ENCODE results near the gene PCNX1.
"Not testable (repeated sequence)": the region's sequence is repeated elsewhere in the genome, so short reads cannot be mapped to it uniquely, and the experiment has no call there.

Gene PCNX1

DNA sequence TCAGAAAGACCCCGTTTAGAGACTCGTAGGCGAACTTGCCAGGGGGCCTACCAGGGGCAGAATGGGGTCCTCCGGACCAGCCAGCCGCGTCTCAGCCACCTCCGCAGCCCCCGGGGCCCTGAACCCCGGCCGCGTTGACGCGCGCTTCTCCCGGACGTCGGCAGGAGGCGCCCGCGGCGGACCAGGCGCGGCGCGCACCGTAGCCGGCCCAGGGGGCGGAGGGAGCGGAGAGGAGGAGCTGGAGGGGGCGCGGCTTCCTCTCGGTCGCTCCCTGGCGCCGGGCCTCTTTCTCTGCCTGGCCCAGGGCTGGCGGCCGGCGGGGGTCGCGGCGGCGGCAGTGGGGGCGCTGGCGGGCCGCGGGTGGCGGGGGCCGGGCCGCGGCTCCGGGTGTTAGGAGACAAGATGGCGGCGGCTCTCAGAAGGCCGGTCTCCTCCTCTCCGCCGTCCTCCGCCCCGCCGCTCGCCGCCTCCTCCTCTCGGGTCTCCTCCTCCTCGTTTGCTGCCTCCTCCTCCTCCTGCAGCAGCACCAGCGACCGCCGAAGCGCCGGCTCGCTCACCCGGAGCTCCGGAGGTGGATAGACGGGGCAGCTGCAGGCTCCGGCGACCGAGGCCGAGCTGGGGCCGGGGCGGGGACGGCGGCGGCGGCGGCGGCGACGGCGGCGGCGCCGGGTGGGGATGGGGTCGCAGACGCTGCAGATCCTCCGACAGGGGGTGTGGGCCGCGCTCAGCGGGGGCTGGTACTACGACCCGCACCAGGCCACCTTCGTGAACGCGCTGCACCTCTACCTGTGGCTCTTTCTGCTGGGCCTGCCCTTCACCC lies at the start of gene PCNX1:
Gene PCNX1, plus strand, starts transcription at position 284 of the 820 bp plus-strand sequence. Its CDS starts 392 bp downstream, at position 676.
- Histone ChIP-seq H3K4me1 (ENCODE audit: control insufficient read depth, insufficient read depth, low read length, unreplicated experiment) (peaks cover 43% of the 10 kb centered on the region), H3K27ac (ENCODE audit: low read depth, low read length) (peak within 1 kb of the TSS; percentile 72), H2AFZ (ENCODE audit: low read length, unreplicated experiment) (peak within 1 kb of the TSS; percentile 79), H3K27me3 (ENCODE audit: insufficient read depth, low read length) (no peaks in the 10 kb centered on the region), H3K36me3 (ENCODE audit: insufficient read depth, low read length) (no peaks in the 10 kb centered on the region), H3K79me2 (ENCODE audit: control insufficient read depth, insufficient read depth, low read length, unreplicated experiment) (peaks cover 45% of the 10 kb centered on the region), H3K4me3 (ENCODE audit: low read depth, low read length) (peak within 1 kb of the TSS; percentile 95)

DNA sequence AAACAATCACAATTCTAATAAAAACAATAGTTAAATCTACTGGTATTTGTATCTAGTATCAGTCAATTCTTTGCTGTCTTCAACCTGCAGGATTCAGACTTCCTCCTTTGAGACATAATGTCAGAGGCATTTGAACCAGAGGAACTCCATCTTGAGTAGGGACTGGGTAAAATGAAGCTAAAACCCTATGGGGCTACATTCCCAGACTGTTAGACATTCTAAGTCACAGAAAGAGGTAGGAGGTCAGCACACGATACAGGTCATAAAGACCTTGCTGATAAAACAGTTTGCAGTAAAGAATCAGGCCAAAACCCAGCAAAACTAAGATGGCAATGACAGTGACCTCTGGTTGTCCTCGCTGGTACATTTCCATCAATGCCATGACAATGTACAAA lies 49.8 kb upstream of the PCNX1 start:
- Histone ChIP-seq H3K79me2 (ENCODE audit: control insufficient read depth, insufficient read depth, low read length, unreplicated experiment) (no peaks in the 10 kb centered on the region), H3K36me3 (ENCODE audit: insufficient read depth, low read length) (no peaks in the 10 kb centered on the region), H3K4me3 (ENCODE audit: low read depth, low read length) (no peak overlapping the region), H3K4me1 (ENCODE audit: control insufficient read depth, insufficient read depth, low read length, unreplicated experiment) (peaks cover 7% of the 10 kb centered on the region), H3K27ac (ENCODE audit: low read depth, low read length) (0 out of 2 replicates have a peak overlapping the region, but pooled peaks have one; percentile 1), H3K27me3 (ENCODE audit: insufficient read depth, low read length) (no peaks in the 10 kb centered on the region), H2AFZ (ENCODE audit: low read length, unreplicated experiment) (peak overlapping the region; percentile 10)

DNA sequence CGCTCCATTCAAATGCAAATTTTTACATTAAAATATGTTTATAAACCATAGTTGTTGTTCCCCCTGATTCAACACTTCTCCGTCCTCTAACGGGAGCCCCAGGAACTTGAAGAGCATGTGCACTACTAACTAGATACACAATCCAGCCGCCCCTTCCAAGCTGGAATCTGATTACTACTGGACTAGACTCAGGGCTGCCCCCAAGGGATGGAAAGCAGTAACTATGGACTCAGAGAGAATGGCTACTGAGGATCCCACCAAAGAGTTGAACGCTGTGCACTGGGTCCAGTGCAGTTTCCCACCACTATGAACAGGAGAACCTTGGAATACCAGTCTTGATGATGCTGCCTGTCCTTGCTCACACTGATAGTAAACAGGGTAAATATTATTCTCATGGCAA lies 48.6 kb upstream of the PCNX1 start:
- Histone ChIP-seq H3K27ac (ENCODE audit: low read depth, low read length) (no peak overlapping the region), H3K27me3 (ENCODE audit: insufficient read depth, low read length) (no peaks in the 10 kb centered on the region), H3K4me3 (ENCODE audit: low read depth, low read length) (no peak overlapping the region), H2AFZ (ENCODE audit: low read length, unreplicated experiment) (no peak overlapping the region), H3K36me3 (ENCODE audit: insufficient read depth, low read length) (no peaks in the 10 kb centered on the region), H3K79me2 (ENCODE audit: control insufficient read depth, insufficient read depth, low read length, unreplicated experiment) (no peaks in the 10 kb centered on the region), H3K4me1 (ENCODE audit: control insufficient read depth, insufficient read depth, low read length, unreplicated experiment) (peaks cover 7% of the 10 kb centered on the region)

- not testable (repeated sequence) for H2AFZ ChIP-seq (ENCODE audit: low read length, unreplicated experiment); H3K36me3 ChIP-seq (ENCODE audit: insufficient read depth, low read length); H3K27ac ChIP-seq (ENCODE audit: low read depth, low read length); H3K4me1 ChIP-seq (ENCODE audit: control insufficient read depth, insufficient read depth, low read length, unreplicated experiment); H3K79me2 ChIP-seq (ENCODE audit: control insufficient read depth, insufficient read depth, low read length, unreplicated experiment); H3K4me3 ChIP-seq (ENCODE audit: low read depth, low read length); H3K27me3 ChIP-seq (ENCODE audit: insufficient read depth, low read length)
These were observed 40.3 kb upstream of the PCNX1 start for GRCh38 chr14:70866992-70867391.

DNA sequence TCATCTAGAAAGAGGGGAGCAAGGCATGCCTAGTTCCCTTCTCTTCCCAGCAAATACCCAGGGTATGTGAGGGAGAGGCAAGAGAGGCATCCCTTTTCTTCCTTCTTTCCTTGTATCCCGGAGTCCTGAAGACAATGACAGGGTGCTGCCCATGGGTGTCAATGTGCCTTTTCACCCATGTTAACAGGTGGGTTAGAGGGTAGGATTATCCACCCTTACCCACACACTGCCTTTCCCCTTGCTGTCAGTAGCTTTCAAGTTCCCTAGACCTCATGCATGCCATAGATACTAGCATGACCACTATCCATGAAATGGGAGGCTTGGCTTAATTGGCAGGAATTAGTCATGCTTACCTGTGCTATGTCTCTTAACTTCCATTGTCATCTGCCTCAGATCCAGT lies 36.3 kb upstream of the PCNX1 start:
- no peak overlapping the region for H3K27ac ChIP-seq (ENCODE audit: low read depth, low read length)
- no peaks in the 10 kb centered on the region for H3K27me3 ChIP-seq (ENCODE audit: insufficient read depth, low read length)
- no peak overlapping the region for H3K4me3 ChIP-seq (ENCODE audit: low read depth, low read length)
- H3K4me1 ChIP-seq (ENCODE audit: control insufficient read depth, insufficient read depth, low read length, unreplicated experiment), result no peaks in the 10 kb centered on the region
- no peak overlapping the region for H2AFZ ChIP-seq (ENCODE audit: low read length, unreplicated experiment)
- no peaks in the 10 kb centered on the region for H3K36me3 ChIP-seq (ENCODE audit: insufficient read depth, low read length)
- no peaks in the 10 kb centered on the region for H3K79me2 ChIP-seq (ENCODE audit: control insufficient read depth, insufficient read depth, low read length, unreplicated experiment)

- Histone ChIP-seq H2AFZ (ENCODE audit: low read length, unreplicated experiment) (peak overlapping the region; percentile 24), H3K27ac (ENCODE audit: low read depth, low read length) (no peak overlapping the region), H3K27me3 (ENCODE audit: insufficient read depth, low read length) (no peaks in the 10 kb centered on the region), H3K36me3 (ENCODE audit: insufficient read depth, low read length) (no peaks in the 10 kb centered on the region), H3K79me2 (ENCODE audit: control insufficient read depth, insufficient read depth, low read length, unreplicated experiment) (no peaks in the 10 kb centered on the region), H3K4me3 (ENCODE audit: low read depth, low read length) (peak overlapping the region; percentile 41), H3K4me1 (ENCODE audit: control insufficient read depth, insufficient read depth, low read length, unreplicated experiment) (no peaks in the 10 kb centered on the region)
These were observed 35.2 kb upstream of the PCNX1 start for GRCh38 chr14:70871863-70872677.

GRCh38 chr14:70872678-70873020 lies 34.6 kb upstream of the PCNX1 start:
- Histone ChIP-seq H3K27ac (ENCODE audit: low read depth, low read length) (no peak overlapping the region), H2AFZ (ENCODE audit: low read length, unreplicated experiment) (no peak overlapping the region), H3K4me1 (ENCODE audit: control insufficient read depth, insufficient read depth, low read length, unreplicated experiment) (no peaks in the 10 kb centered on the region), H3K27me3 (ENCODE audit: insufficient read depth, low read length) (no peaks in the 10 kb centered on the region), H3K36me3 (ENCODE audit: insufficient read depth, low read length) (no peaks in the 10 kb centered on the region), H3K4me3 (ENCODE audit: low read depth, low read length) (peak overlapping the region; percentile 41; the same call in 1 of the 2 replicates), H3K79me2 (ENCODE audit: control insufficient read depth, insufficient read depth, low read length, unreplicated experiment) (no peaks in the 10 kb centered on the region)

GRCh38 chr14:70873627-70874026 lies 33.6 kb upstream of the PCNX1 start:
- H3K79me2 ChIP-seq (ENCODE audit: control insufficient read depth, insufficient read depth, low read length, unreplicated experiment), result no peaks in the 10 kb centered on the region
- no peak overlapping the region for H3K4me3 ChIP-seq (ENCODE audit: low read depth, low read length)
- no peaks in the 10 kb centered on the region for H3K27me3 ChIP-seq (ENCODE audit: insufficient read depth, low read length)
- H3K4me1 ChIP-seq (ENCODE audit: control insufficient read depth, insufficient read depth, low read length, unreplicated experiment), result no peaks in the 10 kb centered on the region
- H2AFZ ChIP-seq (ENCODE audit: low read length, unreplicated experiment), result no peak overlapping the region
- no peaks in the 10 kb centered on the region for H3K36me3 ChIP-seq (ENCODE audit: insufficient read depth, low read length)
- H3K27ac ChIP-seq (ENCODE audit: low read depth, low read length), result no peak overlapping the region

- not testable (repeated sequence) for H3K4me1 ChIP-seq (ENCODE audit: control insufficient read depth, insufficient read depth, low read length, unreplicated experiment); H3K36me3 ChIP-seq (ENCODE audit: insufficient read depth, low read length); H3K79me2 ChIP-seq (ENCODE audit: control insufficient read depth, insufficient read depth, low read length, unreplicated experiment); H3K4me3 ChIP-seq (ENCODE audit: low read depth, low read length); H3K27ac ChIP-seq (ENCODE audit: low read depth, low read length); H2AFZ ChIP-seq (ENCODE audit: low read length, unreplicated experiment); H3K27me3 ChIP-seq (ENCODE audit: insufficient read depth, low read length)
These were observed 31.3 kb upstream of the PCNX1 start for GRCh38 chr14:70875811-70876460.

GRCh38 chr14:70879448-70879847 lies 27.8 kb upstream of the PCNX1 start:
- no peaks in the 10 kb centered on the region for H3K79me2 ChIP-seq (ENCODE audit: control insufficient read depth, insufficient read depth, low read length, unreplicated experiment)
- H3K4me3 ChIP-seq (ENCODE audit: low read depth, low read length), result no peak overlapping the region
- H3K27ac ChIP-seq (ENCODE audit: low read depth, low read length), result no peak overlapping the region
- peaks cover 18% of the 10 kb centered on the region for H3K4me1 ChIP-seq (ENCODE audit: control insufficient read depth, insufficient read depth, low read length, unreplicated experiment)
- H3K36me3 ChIP-seq (ENCODE audit: insufficient read depth, low read length), result no peaks in the 10 kb centered on the region
- no peaks in the 10 kb centered on the region for H3K27me3 ChIP-seq (ENCODE audit: insufficient read depth, low read length)
- no peak overlapping the region for H2AFZ ChIP-seq (ENCODE audit: low read length, unreplicated experiment)
